Measurements from ENCODE around the gene C5orf46. TPM values are rescaled to one million over a fixed set of nuclear protein-coding genes. Genes with fewer than 3 reads are reported as not detected.

The C5orf46 gene
- total and polyA plus RNA-seq, 2 experiments from 2014 or later = 2.7 TPM; not detected in 1

DNA sequence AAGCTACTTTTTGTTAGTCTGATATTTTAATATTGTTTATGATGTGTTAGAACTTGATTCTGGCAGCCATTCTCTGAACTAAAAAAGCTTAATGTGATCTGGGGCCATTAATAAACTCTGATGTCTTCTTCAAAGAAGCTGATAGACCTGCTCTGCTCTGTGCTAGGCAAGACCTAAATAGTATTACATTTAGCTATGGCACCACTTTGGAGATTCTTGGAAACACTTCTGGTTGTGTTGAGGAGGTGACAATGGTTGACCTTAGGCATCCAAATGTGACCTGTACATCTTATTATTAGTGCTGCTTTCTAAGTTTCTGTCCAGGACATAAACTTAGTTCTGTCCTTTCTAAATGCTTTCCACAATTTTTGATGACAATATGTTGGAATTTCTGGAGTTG, 49.5 kb downstream of the C5orf46 start:
- no peak overlapping the region for H3K4me2 ChIP-seq
- H3K9me3 ChIP-seq (ENCODE audit: low read depth) = no peaks in the 10 kb centered on the region
- no peaks in the 10 kb centered on the region for H3K9me2 ChIP-seq (replicated peaks; ENCODE audit: insufficient read depth)
- H4K20me1 ChIP-seq (ENCODE audit: insufficient read depth, poor library complexity, severe bottlenecking) = no peaks in the 10 kb centered on the region
- H3K27me3 ChIP-seq = peaks cover 3% of the 10 kb centered on the region
- no peak overlapping the region for H2AFZ ChIP-seq
- H3K27ac ChIP-seq = no peak overlapping the region
- H3K4me1 ChIP-seq (ENCODE audit: insufficient read depth) = peaks cover 6% of the 10 kb centered on the region
- no peak for TF ChIP-seq EZH2phosphoT487 (IDR thresholded peaks at IDR 0.05; ENCODE audit: low read depth, severe bottlenecking, unreplicated experiment)
- TF ChIP-seq EZH2 (IDR thresholded peaks at IDR 0.05; ENCODE audit: borderline replicate concordance) = no peak
- TF ChIP-seq, protein P1, sequence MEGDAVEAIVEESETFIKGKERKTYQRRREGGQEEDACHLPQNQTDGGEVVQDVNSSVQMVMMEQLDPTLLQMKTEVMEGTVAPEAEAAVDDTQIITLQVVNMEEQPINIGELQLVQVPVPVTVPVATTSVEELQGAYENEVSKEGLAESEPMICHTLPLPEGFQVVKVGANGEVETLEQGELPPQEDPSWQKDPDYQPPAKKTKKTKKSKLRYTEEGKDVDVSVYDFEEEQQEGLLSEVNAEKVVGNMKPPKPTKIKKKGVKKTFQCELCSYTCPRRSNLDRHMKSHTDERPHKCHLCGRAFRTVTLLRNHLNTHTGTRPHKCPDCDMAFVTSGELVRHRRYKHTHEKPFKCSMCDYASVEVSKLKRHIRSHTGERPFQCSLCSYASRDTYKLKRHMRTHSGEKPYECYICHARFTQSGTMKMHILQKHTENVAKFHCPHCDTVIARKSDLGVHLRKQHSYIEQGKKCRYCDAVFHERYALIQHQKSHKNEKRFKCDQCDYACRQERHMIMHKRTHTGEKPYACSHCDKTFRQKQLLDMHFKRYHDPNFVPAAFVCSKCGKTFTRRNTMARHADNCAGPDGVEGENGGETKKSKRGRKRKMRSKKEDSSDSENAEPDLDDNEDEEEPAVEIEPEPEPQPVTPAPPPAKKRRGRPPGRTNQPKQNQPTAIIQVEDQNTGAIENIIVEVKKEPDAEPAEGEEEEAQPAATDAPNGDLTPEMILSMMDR (IDR thresholded peaks at IDR 0.05; ENCODE audit: poor library complexity) = no peak
- DNase-seq (ENCODE audit: low spot score) = no peak
- no peak overlapping the region for H3K4me3 ChIP-seq
- H3K79me2 ChIP-seq = no peaks in the 10 kb centered on the region
- no peaks in the 10 kb centered on the region for H3K36me3 ChIP-seq (replicated peaks; ENCODE audit: insufficient read depth, low read depth)

DNA sequence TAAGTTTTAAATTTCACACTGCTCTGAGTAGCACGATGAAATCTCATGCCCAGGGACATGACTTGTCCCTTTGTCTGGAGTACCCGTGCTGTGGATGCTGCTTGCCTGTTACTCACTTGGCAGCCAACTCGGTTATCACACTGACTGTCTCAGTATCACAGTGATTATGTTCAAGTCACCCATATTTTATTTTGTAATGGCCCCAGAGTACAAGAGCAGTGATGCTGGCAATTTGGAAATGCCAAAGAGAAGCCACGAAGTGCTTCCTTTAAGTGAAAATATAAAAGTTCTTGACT, 50.6 kb downstream of the C5orf46 start:
- TF ChIP-seq EZH2phosphoT487 (IDR thresholded peaks at IDR 0.05; ENCODE audit: low read depth, severe bottlenecking, unreplicated experiment) (no peak), EZH2 (IDR thresholded peaks at IDR 0.05; ENCODE audit: borderline replicate concordance) (no peak)
- TF ChIP-seq, protein P1 (IDR thresholded peaks at IDR 0.05; ENCODE audit: poor library complexity) = no peak

DNA sequence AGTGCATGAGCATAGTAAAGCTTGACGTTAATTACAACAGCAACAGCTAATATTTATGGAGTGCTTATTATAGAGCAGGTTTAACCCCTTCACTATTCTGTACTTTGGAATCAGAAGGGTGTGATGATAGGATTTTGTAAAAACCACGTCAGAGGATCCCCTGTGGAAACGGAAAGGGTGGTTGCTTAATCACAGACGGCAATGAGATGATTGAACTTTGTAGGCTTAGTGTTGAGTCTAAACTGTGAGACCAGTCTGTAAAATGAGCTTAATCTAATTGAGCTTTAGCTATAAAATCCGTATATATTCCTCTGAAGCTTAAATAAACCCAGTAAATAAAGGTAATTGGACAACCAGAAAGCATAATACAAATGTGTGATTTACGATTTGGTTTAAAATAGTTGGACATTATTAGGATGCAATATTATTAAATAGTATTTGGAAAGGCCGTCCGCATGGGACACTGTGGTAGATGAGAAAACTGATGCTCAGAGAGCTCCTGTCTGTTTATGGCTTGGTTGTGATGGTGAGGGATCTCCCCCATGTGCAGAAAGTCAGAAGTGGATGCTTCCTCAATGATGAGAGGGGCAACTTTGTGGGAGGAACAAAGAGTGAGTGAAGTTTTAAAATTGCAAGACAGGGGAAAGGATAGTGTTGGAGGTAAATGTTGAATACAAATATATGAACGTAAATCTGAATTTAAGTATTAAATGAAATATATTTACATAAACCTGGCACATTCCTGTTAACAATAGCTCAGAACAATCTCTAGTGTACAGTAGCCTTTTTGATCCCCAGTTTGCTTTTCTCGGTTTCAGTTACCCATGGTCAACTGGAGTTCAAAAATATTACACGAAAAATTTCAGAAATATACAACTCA, 51.2 kb downstream of the C5orf46 start:
- no peak for DNase-seq (ENCODE audit: low spot score)
- H3K27ac ChIP-seq = no peak overlapping the region
- H3K4me1 ChIP-seq (ENCODE audit: insufficient read depth) = no peaks in the 10 kb centered on the region
- H3K9me2 ChIP-seq (replicated peaks; ENCODE audit: insufficient read depth) = no peaks in the 10 kb centered on the region
- H2AFZ ChIP-seq = no peak overlapping the region
- no peaks in the 10 kb centered on the region for H3K79me2 ChIP-seq
- WGBS (ENCODE audit: low lambda C conversion rate, missing lambda C conversion rate) = 76% methylated on average over 11 of the region's 11 CpGs
- H3K4me3 ChIP-seq = no peak overlapping the region
- peaks cover 3% of the 10 kb centered on the region for H3K27me3 ChIP-seq
- H3K4me2 ChIP-seq = no peak overlapping the region
- no peaks in the 10 kb centered on the region for H3K36me3 ChIP-seq (replicated peaks; ENCODE audit: insufficient read depth, low read depth)
- H3K9me3 ChIP-seq (ENCODE audit: low read depth) = no peaks in the 10 kb centered on the region
- no peaks in the 10 kb centered on the region for H4K20me1 ChIP-seq (ENCODE audit: insufficient read depth, poor library complexity, severe bottlenecking)
- TF ChIP-seq EZH2phosphoT487 (IDR thresholded peaks at IDR 0.05; ENCODE audit: low read depth, severe bottlenecking, unreplicated experiment) = no peak
- TF ChIP-seq EZH2 (IDR thresholded peaks at IDR 0.05; ENCODE audit: borderline replicate concordance) = no peak
- TF ChIP-seq, protein P1 (IDR thresholded peaks at IDR 0.05; ENCODE audit: poor library complexity) = no peak

More for the DNA sequence above, 50.6 kb downstream of the C5orf46 start:
- Histone ChIP-seq H3K36me3 (replicated peaks; ENCODE audit: insufficient read depth, low read depth) (no peaks in the 10 kb centered on the region), H3K79me2 (no peaks in the 10 kb centered on the region), H2AFZ (no peak overlapping the region), H3K4me2 (no peak overlapping the region), H3K27ac (no peak overlapping the region), H3K9me2 (replicated peaks; ENCODE audit: insufficient read depth) (no peaks in the 10 kb centered on the region), H3K27me3 (peaks cover 3% of the 10 kb centered on the region), H3K4me1 (ENCODE audit: insufficient read depth) (peaks cover under 1% of the 10 kb centered on the region), H3K9me3 (ENCODE audit: low read depth) (no peaks in the 10 kb centered on the region), H3K4me3 (no peak overlapping the region), H4K20me1 (ENCODE audit: insufficient read depth, poor library complexity, severe bottlenecking) (no peaks in the 10 kb centered on the region)
- no peak for DNase-seq (ENCODE audit: low spot score)
- 57% methylated on average over 4 of the region's 4 CpGs for WGBS (ENCODE audit: low lambda C conversion rate, missing lambda C conversion rate)
